H1 (cell line): ENCODE measurements around the gene DBF4B. TPM values are rescaled to one million over a fixed set of nuclear protein-coding genes. Genes with fewer than 3 reads are reported as not detected.

Experiments used
- E2F6 ChIP-seq: IDR thresholded peaks from 2 replicates; pipeline ENCODE4 v1.6.1; 2012; ENCODE audit warnings: inconsistent platforms
- GTF2F1 ChIP-seq: IDR thresholded peaks from 2 replicates; pipeline ENCODE4 v1.6.1; 2012; ENCODE audit warnings: low read depth, low read length, improper control_type of control experiment, borderline replicate concordance
- HDAC6 ChIP-seq: IDR thresholded peaks from one replicate; pipeline ENCODE4 v1.7.1; 2012; ENCODE audit warnings: low read depth, mild to moderate bottlenecking, inconsistent platforms, low read length, moderate library complexity
- PHF8 ChIP-seq: fragments of 200-600 bp; sonication (generic); conservative IDR thresholded peaks from 2 replicates; pipeline ENCODE4 v1.7.1; 2012; ENCODE audit warnings: low read depth, mild to moderate bottlenecking, inconsistent platforms, low read length, moderate library complexity
- RFX5 ChIP-seq: IDR thresholded peaks from 2 replicates; pipeline ENCODE4 v1.6.1; 2011; ENCODE audit warnings: low read depth, low read length, improper control_type of control experiment, borderline replicate concordance
- polyA plus RNA-seq, 7 experiments: library from polyadenylated mRNA; depleted of rRNA in 3 of 7; stranded (reverse) in 5 of 7; unstranded in 2 of 7; fragments of >200 nt in 5 of 7; fragments of 200-250 nt in 2 of 7; gene quantifications; 1 replicate in 5 of 7; 2 replicates in 1 of 7; 4 replicates in 1 of 7; pipeline versions ENCODE4 v1.2.1 to v1.2.3, GENCODE V29; 2011 to 2013; ENCODE audit warnings: missing spikeins in 2 of 7, mixed read lengths in 2 of 7
- total RNA-seq: library from RNA; stranded (reverse); fragmentation: NEBNext Ultra II Directional; extraction: Animal tissue kit (Norgen Biotek cat#: 25700); gene quantifications from 2 replicates; pipeline ENCODE4 v1.2.1, GENCODE V29; 2021

DBF4B gene
- total and polyA plus RNA-seq, 2 of the 8 experiments (the other 6 are each of a cell fraction or from before 2014, with no cell fraction given), result 20.2 to 26.9 TPM

GRCh38 chr17:44759916-44760243 is 51.4 kb downstream of the DBF4B start (continued):
- TF ChIP-seq E2F6 (no peak), RFX5 (no peak), PHF8 (no peak), GTF2F1 (no peak), HDAC6 (no peak)
- TF ChIP-seq, all 59 proteins: peak for 0
